GM11168 (cell line): ENCODE results near the gene PDS5A.
"Not testable (repeated sequence)": the region's sequence is repeated elsewhere in the genome, so short reads cannot be mapped to it uniquely, and the experiment has no call there.

Source experiments
- in situ Hi-C: fragments of 300-500 bp; cut with MboI; formaldehyde crosslinking; loops from one replicate; pipeline ENCODE4 v1.12.0; 2022; ENCODE audit warnings: low sequenced_read_pairs; ENCODE audit not compliant: unreplicated experiment

The PDS5A gene

GRCh38 chr4:39840516-39840915 is 137.2 kb downstream of the PDS5A start:
- in situ Hi-C loops = loop anchor here (25.0 kb wide), 1 partner anchor 353 kb away; no protein-coding TSS in a partner anchor

DNA sequence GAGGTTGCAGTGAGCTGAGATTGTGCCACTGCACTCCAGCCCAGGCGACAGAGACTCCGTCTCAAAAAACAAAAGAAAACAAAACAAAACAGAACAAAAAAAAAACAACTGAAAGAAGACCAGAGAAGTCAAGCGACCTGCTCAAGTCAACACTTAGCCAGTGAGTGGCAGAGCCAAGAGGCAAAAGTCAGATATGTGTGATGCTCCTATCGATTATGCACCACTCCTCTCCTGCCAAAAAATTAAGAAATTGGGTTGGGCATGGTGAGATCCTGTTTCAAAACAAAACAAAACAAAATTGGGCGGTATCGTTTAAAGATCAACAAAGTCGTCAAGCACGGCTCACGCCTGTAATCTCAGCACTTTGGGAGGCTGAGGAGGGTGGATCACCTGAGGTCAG is 137.7 kb downstream of the PDS5A start:
- in situ Hi-C loops = loop anchor here (25.0 kb wide), 1 partner anchor 353 kb away; no protein-coding TSS in a partner anchor

- in situ Hi-C loops = loop anchor here (25.0 kb wide), 1 partner anchor 351 kb away; no protein-coding TSS in a partner anchor
Measured at GRCh38 chr4:39838431-39838830, 139.3 kb downstream of the PDS5A start.

DNA sequence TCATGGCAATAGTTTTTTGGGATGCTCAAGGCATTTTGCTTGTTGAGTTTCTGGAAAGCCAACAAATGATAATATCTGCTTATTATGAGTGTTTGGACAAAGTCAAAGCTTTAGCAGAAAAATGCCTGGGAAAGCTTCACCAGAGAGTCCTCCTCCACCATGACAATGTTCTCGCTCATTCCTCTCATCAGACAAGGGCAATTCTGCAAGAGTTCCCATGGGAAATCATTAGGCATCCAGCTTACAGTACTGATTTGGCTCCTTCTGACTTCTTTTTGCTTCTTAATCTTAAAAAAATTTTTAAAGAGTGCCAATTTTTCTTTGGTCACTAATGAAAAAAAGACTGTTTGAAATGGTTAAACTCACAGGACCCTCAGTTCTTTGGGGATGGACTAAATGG is 143.4 kb downstream of the PDS5A start:
- in situ Hi-C loops = loop anchor here (25.0 kb wide), 1 partner anchor 347 kb away; no protein-coding TSS in a partner anchor

DNA sequence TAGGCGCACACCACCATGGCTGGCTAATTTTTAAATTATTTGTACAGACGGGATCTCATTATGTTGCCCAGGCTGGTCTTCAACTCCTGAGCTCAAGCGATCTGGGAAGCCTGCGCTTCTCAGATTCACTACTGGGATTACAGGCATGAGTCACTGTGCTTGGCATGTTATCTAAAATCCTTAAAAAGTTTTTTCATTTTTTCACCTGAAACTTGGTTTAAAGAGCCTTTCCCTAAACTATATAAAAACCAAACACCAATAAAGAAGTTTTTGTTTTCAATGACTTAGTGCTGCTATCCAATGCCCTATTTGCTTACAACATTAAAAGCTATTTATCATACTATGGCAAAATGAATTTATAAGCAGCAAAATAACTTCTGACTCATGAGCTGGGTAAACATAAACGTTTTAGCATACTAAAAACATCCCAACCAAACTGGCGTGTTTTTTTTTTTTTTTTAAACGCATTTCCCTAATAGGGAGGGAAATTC is 151.9 kb downstream of the PDS5A start:
- in situ Hi-C loops = loop anchor here (25.0 kb wide), 1 partner anchor 338 kb away; no protein-coding TSS in a partner anchor

- in situ Hi-C loops = loop anchor here (25.0 kb wide), 1 partner anchor 338 kb away; no protein-coding TSS in a partner anchor
Measured at GRCh38 chr4:39825090-39825489, 152.6 kb downstream of the PDS5A start.

GRCh38 chr4:39823191-39823590 is 154.5 kb downstream of the PDS5A start:
- in situ Hi-C loops = no loop called here

DNA sequence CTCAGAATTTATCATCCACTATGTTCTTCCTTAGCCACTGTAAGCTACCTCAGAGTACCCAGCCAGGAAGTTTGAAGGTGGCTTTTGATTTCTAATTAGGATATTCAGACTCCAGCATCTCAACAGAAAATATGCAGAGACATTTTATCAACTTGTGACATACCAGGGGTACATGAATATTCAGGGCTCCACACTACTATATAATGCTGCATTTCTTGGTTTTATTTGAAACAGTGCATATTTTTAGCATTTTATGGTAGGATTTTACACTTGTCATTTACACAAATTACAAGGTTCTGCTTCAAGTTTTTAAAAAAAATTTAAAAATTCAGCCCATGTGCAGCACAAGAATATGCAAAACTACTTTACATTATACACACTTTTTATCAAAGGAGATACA is 155.0 kb downstream of the PDS5A start:
- in situ Hi-C loops = no loop called here

DNA sequence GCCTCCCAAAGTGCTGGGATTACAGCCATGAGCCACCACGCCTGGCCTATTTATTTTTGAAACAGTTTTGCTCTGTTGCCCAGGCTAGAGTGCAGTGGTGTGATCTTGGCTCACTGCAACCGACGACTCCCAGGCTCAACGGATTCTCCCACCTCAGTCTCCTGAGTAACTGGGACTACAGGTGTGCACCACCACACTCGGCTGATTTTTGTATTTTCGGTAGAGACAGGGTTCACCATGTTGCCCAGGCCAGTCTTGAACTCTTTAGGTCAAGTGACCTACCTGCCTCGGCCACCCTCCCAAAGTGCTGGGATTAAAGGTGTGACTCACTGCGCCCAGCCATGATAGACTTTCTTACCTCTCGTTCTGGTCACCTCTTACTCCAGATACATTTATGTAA is 155.8 kb downstream of the PDS5A start:
- in situ Hi-C loops = no loop called here

- in situ Hi-C loops = no loop called here
Measured at GRCh38 chr4:39820186-39820585, 157.5 kb downstream of the PDS5A start.

GRCh38 chr4:39818646-39819045 is 159.1 kb downstream of the PDS5A start:
- in situ Hi-C loops = no loop called here

DNA sequence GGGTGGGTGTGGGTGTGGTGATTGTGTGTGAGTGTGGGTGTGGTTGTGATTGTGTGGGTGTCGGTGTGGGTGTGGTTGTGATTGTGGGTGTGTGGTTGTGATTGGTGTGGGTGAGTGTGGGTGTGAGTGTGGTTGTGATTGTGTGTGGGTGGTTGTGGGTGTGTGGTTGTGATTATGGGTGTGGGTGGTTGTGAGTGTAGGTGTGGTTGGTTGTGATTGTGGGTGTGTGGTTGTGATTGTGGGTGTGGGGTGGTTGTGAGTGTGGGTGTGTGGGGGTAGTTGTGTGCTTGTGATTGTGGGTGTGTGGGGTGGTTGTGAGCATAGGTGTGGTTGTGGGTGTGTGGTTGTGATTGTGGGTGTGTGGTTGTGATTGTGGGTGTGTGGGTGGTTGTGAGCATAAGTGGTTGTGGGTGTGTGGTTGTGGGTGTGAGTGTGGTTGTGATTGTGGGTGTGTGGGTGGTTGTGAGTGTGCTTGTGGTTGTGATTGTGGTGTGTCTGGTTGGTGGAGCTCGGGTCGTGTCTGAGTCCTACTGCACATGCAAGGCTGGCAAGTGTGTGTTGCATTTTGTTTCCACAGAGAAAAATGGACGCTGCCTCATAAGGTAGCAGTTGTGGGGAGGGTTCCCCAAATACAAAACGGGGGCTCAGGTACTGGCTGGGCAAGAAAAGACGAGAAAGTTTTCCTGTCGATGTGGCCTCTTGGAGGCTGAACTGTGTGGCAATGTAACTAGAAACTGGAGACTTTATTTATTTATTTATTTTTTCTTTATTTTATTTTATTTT is 163.1 kb downstream of the PDS5A start:
- in situ Hi-C loops = no loop called here

GRCh38 chr4:39813761-39814160 is 163.9 kb downstream of the PDS5A start:
- in situ Hi-C loops = not testable (repeated sequence)

- in situ Hi-C loops = not testable (repeated sequence)
Measured at GRCh38 chr4:39813033-39813432, 164.7 kb downstream of the PDS5A start.

DNA sequence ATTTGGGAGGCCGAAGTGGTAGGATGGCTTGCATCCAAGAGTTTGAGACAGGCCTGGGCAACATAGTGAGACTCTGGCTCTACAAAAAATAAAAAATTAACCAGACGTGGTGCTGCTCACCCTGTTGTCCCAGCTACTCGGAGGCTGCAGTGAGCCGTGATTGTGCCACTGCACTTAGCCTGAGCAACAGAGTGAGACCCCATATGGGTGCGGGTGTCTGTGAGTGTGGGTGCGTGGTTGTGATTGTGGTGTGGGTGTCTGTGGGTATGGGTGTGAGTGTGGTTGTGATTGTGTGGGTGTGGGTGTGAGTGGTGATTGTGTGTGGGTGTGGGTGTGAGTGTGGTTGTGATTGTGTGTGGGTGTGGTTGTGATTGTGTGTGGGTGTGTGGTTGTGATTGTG is 165.2 kb downstream of the PDS5A start:
- in situ Hi-C loops = no loop called here

GRCh38 chr4:39808231-39808749 is 169.4 kb downstream of the PDS5A start:
- in situ Hi-C loops = no loop called here

DNA sequence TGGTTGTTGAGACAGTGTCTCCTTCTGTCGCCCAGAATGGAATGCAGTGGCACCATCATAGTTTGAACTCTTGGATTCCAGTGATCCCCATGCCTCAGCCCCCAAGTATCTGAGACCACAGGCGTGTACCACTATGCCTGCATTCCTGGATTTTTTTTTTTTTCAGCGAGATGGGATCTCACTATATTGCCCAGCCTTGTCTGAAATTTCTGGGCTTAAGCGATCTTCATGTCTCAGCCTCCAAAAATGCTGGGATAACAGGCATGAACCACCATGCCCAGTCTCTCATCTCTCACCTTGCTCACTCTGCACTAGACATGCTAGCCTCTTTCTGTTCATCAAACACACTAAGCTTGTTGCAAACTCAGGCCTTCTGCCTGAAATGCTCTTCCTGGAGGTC is 175.7 kb downstream of the PDS5A start:
- in situ Hi-C loops = no loop called here

DNA sequence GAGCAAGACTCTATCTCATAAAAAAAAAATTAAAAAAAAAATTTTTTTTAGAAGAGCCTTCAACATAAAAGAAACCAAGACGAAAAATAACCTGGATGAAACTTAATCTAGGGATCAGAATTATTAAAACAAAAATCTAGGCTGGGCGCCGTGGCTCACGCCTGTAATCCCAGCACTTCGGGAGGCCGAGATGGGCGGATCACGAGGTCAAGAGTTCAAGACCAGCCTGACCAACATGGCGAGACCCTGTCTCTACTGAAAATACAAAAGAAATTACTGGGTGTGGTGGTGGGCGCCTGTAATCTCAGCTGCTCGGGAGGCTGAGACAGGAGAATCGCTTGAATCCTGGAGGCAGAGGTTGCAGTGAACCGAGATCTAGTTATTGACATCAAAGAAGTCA is 184.7 kb downstream of the PDS5A start:
- in situ Hi-C loops = not testable (repeated sequence)

- in situ Hi-C loops = no loop called here
Measured at GRCh38 chr4:39792529-39792928, 185.2 kb downstream of the PDS5A start.

DNA sequence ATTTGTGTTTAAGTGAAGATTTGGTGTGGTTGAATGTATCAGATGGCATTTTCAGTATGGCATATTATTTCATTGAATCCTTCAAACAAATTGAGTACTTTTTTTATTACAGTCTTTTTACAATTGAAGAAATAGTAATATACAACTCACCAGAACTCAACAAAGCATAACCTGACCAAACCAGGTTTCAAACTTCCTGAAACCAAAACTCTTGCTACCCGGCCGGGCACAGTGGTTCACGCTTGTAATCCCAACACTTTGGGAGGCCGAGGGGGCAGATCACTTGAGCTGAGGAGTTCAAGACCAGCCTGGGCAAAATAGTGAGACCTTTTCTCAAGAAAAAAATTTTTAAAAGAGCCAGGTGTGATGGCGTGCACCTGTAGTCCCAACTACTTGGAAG is 185.6 kb downstream of the PDS5A start:
- in situ Hi-C loops = no loop called here

DNA sequence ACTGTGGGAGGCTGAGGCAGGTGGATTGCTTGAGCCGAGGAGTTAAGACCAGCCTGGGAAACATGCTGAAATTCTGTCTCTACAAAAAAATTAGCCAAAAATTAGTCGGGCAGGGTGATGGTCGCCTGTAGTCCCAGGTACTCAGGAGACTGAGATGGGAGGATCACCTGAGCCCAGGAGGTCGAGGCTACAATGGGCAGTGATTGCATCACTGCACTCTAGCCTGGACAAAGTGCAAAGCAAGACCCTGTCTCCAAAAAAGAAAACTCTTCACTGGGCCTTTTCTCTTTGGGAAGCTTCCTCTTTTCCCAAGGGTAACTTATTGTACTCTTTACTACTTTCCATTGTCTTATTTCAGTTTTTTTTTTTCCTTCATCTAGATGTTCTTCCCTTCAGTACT is 190.9 kb downstream of the PDS5A start:
- in situ Hi-C loops = no loop called here

GRCh38 chr4:39785083-39785482 is 192.6 kb downstream of the PDS5A start:
- in situ Hi-C loops = no loop called here
